ENCODE results near the gene DPYSL3.
"Not testable (repeated sequence)": the region's sequence is repeated elsewhere in the genome, so short reads cannot be mapped to it uniquely, and the experiment has no call there.

The DPYSL3 gene

DNA sequence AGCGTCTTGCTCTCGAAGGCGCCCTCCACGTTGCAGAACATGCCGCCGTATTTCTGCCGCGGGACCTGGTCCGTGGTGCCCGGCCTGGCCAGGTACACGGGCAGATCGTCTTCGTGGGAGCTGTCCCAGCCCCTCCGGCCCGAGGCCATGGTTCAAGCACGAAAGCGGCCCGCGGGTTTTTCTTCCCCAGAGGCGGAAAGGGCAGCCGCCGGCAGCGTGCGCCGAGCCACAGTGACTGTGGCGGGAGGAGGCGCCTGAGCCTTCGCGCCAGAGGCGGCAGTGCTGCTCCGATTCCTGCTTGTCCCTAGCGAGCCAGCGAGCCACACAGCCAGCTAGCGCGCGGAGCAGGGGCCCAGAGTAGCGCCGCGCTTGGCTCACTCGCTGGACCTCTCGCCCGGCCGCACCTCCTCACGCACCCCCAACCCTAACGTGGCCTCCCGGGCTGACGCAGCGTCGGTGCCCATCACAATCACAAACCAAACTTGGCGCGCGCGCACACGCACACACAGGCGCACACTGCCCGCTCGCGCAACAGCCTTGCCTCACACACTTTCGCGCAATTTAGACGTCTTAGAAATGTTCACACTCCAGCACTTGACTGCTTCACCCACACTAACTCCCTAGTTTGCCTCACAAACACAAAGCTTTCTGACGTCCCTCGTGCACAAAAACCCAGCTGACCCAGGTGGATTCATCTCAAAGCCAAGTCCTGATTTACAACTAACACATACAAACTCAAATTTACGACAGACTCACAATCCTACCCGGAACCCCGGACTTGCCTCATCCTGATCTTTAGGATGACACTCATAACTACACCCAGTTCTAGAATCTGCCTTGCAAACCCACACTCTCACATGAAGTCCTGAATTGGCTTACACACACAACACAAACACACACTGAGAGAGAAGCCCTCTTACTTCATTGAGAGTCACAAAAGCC is at the start of gene DPYSL3:
Gene DPYSL3, minus strand, starts transcription at position 359 of the 942 bp plus-strand sequence. Its CDS starts 210 bp downstream, at position 149.
- DNase-seq = no peak

GRCh38 chr5:147558826-147559225 is 49.0 kb upstream of the DPYSL3 start:
- no peak for DNase-seq

- DNase-seq = no peak
Observed at GRCh38 chr5:147557876-147558745, 48.2 kb upstream of the DPYSL3 start.

GRCh38 chr5:147555176-147555575 is 45.3 kb upstream of the DPYSL3 start:
- no peak for DNase-seq

GRCh38 chr5:147554261-147554817 is 44.5 kb upstream of the DPYSL3 start:
- DNase-seq = no peak

- not testable (repeated sequence) for DNase-seq
Observed at GRCh38 chr5:147553817-147554216, 43.9 kb upstream of the DPYSL3 start.

DNA sequence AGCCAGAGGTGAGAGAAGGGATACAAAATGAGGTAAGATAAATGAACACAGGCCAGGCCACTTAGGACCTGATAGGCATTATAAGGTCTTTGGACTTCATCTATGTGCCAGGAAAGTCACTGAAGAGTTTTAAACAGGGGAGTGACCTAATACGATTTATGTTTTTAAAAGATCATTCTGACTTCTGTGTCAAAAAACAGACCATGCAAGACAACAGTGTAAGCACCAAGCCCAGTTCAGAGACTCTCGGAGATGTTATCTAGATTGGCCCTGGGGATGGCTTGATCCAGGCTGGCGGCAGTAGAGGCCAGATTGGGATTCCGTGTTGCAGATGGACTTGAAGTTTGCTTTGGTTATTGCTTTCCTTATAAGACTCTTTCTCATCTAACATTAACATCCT is 43.0 kb upstream of the DPYSL3 start:
- no peak for DNase-seq

DNA sequence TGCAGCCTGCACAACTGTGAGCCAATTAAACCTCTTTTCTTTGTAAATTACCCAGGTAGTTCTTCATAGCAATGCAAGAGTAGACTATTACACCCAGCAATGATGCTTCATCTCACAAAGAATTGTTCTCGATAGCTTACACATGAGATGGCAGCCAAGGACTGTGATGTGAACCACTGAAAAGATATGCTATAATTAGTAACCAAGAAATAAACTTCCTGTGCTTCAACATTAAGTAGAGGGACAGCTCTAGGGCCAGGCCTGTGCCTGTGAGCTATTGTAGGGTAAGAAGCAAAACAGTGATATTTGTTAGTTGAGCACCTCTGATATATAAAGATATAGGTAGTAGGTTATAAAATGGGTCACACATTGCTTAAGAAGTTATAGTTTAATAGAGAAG is 41.8 kb upstream of the DPYSL3 start:
- DNase-seq = no peak

DNA sequence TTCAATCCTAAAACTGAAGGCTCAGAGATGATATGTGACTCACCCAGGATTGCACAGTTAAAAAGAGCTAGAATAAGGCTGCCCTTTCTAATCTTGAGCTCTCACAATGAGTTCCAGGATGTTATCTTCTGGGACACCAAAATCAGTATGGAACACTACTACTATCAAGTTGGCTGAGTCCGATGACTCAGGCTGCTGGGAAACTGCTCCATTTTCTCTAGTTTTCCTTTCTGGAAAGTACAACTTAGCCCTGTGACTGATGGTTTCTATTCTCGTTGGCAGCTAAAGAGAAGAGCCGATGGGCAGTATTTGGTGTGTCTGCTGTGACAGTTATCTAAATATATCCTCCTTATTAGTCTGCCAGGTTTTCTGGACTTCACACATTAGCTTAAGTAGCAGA is 37.9 kb upstream of the DPYSL3 start:
- DNase-seq = no peak

- DNase-seq = no peak
Observed at GRCh38 chr5:147544556-147544955, 34.7 kb upstream of the DPYSL3 start.

DNA sequence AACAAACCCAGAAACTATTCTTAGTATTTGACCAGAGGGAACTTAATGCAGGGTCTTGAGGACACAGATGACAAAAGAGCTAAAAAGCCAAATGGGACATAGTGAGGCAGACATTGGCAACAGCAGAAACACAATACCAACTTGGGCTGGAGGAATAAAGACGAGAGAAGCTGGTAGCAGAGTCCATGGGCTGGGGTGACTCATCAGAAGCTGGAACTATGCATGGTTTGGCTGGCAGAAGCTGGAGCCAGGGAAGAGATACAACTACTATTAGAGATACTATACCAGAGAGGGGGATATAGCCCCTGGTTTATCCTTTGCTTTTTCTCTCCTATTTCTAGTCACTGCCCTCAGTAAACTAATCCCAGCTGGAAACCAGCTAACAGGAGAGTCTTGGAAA is 29.2 kb upstream of the DPYSL3 start:
- no peak for DNase-seq

GRCh38 chr5:147538236-147538635 is 28.4 kb upstream of the DPYSL3 start:
- no peak for DNase-seq

DNA sequence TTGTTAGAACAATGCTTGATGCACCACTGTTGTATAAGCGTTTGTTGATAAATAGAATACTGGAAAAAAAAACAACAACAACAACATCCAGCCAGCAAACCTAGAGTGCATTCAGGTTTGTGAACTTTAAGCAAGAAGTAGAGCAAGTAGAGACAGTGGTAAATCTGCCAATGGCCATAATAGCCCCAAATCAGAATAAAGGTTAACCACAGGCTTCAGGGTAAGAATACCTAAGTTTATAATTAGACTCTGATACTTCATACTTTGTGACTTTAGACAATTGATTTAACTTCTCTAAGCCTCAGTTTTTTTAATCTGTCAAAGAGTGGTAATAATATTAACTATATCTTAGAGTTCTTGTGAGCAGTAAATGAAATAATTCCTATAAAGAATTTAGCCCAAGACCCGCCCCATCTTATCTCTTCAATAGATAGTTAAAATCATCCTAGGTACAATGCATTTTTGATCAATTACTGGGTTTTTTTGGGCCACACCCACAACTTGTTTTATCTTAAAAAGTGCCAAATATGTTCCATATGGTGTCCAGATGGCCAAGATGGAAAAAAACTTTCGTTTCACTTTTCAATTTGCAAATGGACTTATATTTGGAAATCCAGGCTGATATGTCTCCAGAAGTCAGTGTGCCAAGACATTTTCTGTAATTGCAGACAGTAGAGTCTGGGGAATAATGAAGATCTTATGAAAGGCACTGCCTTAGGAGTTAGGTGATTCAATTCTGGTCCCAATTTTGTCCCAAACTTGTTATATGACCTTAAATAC is 24.5 kb upstream of the DPYSL3 start:
- DNase-seq = no peak

DNA sequence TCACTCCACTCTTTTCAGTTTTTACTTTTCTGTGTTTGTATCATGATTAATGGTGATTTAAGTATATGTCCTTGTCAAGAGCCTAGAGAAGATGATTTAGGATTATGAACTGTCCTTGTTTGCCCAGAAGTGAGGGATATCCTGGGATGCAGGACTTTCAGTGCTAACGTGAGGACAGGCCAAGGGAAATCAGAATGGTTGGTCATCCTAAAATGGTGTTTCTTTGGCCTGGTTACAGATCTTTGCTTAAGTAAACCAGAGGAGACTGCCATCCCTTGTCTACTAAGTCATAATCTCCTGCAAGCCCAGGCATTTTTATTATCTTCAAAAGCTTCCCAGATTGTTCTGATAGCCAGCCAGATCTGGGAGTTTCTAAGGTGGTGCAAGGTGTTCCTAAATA is 22.3 kb upstream of the DPYSL3 start:
- no peak for DNase-seq

DNA sequence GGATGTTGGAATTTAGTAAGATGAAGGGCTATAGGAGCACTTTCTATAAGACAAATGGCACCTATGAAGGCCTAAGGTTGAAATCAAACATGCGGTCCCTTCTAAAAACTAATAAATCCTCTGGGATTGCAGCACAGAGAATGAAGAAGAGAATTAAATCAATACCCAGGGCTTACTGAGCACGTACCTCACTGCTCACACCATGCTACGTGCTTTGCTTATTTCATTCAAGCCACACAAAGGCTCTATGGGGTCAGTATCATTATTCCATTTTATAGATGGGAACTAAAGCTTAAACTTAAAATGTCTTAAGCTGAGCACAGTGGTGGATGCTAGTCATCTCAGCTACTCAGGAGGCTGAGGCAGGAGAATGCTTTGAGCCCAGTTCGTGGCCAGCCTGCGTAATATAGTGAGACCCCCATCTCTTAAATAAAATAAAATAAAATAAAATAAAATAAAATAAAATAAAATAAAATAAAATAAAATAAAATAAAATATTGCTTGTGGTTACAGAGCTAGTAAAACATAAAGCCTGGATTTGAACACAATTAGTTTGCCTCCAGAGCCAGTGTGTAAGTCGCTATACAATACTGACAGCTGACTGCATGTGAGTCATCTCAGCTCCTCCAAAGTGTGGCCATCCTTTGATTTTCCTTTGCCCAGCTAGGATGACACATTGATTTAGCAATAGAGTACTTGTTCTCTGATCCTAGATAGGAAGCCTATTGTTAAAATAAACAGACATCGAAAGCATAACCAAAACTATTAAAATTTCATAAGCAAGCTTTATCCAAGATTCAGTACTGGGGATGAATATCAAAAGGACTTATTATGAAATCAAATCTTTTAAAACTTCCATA is 20.9 kb upstream of the DPYSL3 start:
- DNase-seq = no peak

DNA sequence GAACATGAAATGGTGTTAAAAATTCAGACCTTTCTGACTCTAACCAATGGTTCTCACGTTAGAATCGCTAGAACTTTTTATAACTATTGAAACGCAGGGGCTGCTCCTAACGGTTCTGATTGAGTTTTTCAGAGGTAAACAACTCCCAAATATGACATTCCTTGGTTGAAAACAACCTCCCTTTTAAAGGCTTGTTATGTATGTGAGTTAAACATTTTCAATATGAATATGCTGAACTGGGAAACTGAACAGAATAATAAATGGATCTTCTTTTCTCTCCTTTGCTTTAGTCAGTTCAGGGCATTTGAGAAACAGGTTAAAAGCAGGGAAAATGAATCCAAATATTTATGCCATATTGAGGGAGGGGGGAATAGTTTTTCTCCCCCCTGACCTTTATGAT is 13.2 kb upstream of the DPYSL3 start:
- no peak for DNase-seq

- no peak for DNase-seq
Observed at GRCh38 chr5:147522435-147522834, 12.6 kb upstream of the DPYSL3 start.

- no peak for DNase-seq
Observed at GRCh38 chr5:147520450-147520849, 10.6 kb upstream of the DPYSL3 start.

- DNase-seq = no peak
Observed at GRCh38 chr5:147519380-147519779, 9.5 kb upstream of the DPYSL3 start.

GRCh38 chr5:147517383-147517782 is 7.5 kb upstream of the DPYSL3 start:
- DNase-seq = no peak

- DNase-seq = no peak
Observed at GRCh38 chr5:147515269-147515668, 5.4 kb upstream of the DPYSL3 start.

Data from CD4-positive, alpha-beta T cell treated with Interleukin-6 for 4 hours (primary cell).